ENCODE measurements around the gene COG8. TPM values are rescaled to one million over a fixed set of nuclear protein-coding genes. Genes with fewer than 3 reads are reported as not detected.
A peak's percentile ranks its signal among the peaks of the same experiment; 100 is the strongest.

COG8 gene
- 10 to 100 TPM; 29.5 to 52.0 (median 48.3) TPM for total RNA-seq

- Histone ChIP-seq H3K27ac (peak within 1 kb of the TSS; percentile 89 to 95 (median 92)), H3K9me3 (no peaks in the 10 kb centered on the region), H3K4me3 (peak within 1 kb of the TSS; percentile 67 to 91 (median 86)), H3K36me3 (peaks cover 0 to 20% (median 9%) of the 10 kb centered on the region in 4 donors), H3K27me3 (no peaks in the 10 kb centered on the region), H3K4me1 (peaks cover 17 to 28% (median 21%) of the 10 kb centered on the region in 4 donors)
- peak; percentile 72 to 86 (median 80) for TF ChIP-seq POLR2AphosphoS5 (IDR thresholded peaks at IDR 0.05)
- peak; percentile 78 to 98 (median 92) for TF ChIP-seq CTCF (IDR thresholded peaks at IDR 0.05)
- TF ChIP-seq POLR2A (IDR thresholded peaks at IDR 0.05), result peak; percentile 69
- TF ChIP-seq EP300 (IDR thresholded peaks at IDR 0.05; ENCODE audit: low read depth), result no peak
- WGBS, 2 donors (ENCODE audit: low coverage in 1 of 2), result 0% methylated on average over 21 to 73 of the region's 77 CpGs
- in situ Hi-C loops (cut with MboI; ENCODE audit: low pct_ligation_motif_present in 1 of 4, low pct_unique_long_range_greater_than_20kb in 1 of 4, low sequenced_read_pairs in 3 of 4) (no loop called here), intact Hi-C loops (cut with DNase I; ENCODE audit: low total_unique reads) (no loop called here)
- DNase-seq, result peak; percentile 96
These were observed at the start of gene COG8, which contains the start of gene NIP7 for GRCh38 chr16:69339289-69340094. Gene COG8 (minus strand): TSS chr16:69339564. CDS start chr16:69339552, 12 bp downstream. Gene NIP7 (plus strand): TSS chr16:69339772. CDS start chr16:69339830, 58 bp downstream.

- no peaks in the 10 kb centered on the region for H3K9me3 ChIP-seq
- peak overlapping the region in 2 of 4 donors; percentile 91 to 92 for H3K27ac ChIP-seq
- intact Hi-C loops (cut with DNase I; ENCODE audit: low total_unique reads), result no loop called here
- DNase-seq, result no peak
- peaks cover 0 to 24% (median 7%) of the 10 kb centered on the region in 4 donors for H3K36me3 ChIP-seq
- no peak for TF ChIP-seq POLR2AphosphoS5 (IDR thresholded peaks at IDR 0.05)
- TF ChIP-seq POLR2A (IDR thresholded peaks at IDR 0.05), result no peak
- H3K27me3 ChIP-seq, result no peaks in the 10 kb centered on the region
- in situ Hi-C loops (cut with MboI; ENCODE audit: low pct_ligation_motif_present in 1 of 4, low pct_unique_long_range_greater_than_20kb in 1 of 4, low sequenced_read_pairs in 3 of 4), result loop anchor here in 1 of 4 donors (25.0 kb wide), 1 partner anchor 326 kb away; no protein-coding TSS in a partner anchor
- no peak overlapping the region for H3K4me3 ChIP-seq
- WGBS, 2 donors (ENCODE audit: low coverage in 1 of 2), result 46 to 79% methylated on average over 1 of the region's 1 CpG
- H3K4me1 ChIP-seq, result peaks cover 9 to 21% (median 15%) of the 10 kb centered on the region in 4 donors
These were observed 47.2 kb upstream of the COG8 start for GRCh38 chr16:69386596-69386995.

GRCh38 chr16:69384974-69385373 is 45.6 kb upstream of the COG8 start:
- intact Hi-C loops (cut with DNase I; ENCODE audit: low total_unique reads), result no loop called here

GRCh38 chr16:69382421-69382820 is 43.1 kb upstream of the COG8 start:
- in situ Hi-C loops (cut with MboI; ENCODE audit: low pct_ligation_motif_present in 1 of 4, low pct_unique_long_range_greater_than_20kb in 1 of 4, low sequenced_read_pairs in 3 of 4), result loop anchor here in 1 of 4 donors (25.0 kb wide), 1 partner anchor 330 kb away; no protein-coding TSS in a partner anchor
- no peaks in the 10 kb centered on the region for H3K9me3 ChIP-seq
- no peak overlapping the region for H3K4me3 ChIP-seq
- intact Hi-C loops (cut with DNase I; ENCODE audit: low total_unique reads), result no loop called here
- WGBS, 2 donors (ENCODE audit: low coverage in 1 of 2), result 100% methylated on average over 1 to 2 of the region's 2 CpGs
- no peak overlapping the region for H3K27ac ChIP-seq
- no peaks in the 10 kb centered on the region for H3K27me3 ChIP-seq
- H3K4me1 ChIP-seq, result peaks cover 9 to 25% (median 15%) of the 10 kb centered on the region in 4 donors
- peaks cover 0 to 53% (median 21%) of the 10 kb centered on the region in 4 donors for H3K36me3 ChIP-seq
- DNase-seq, result no peak
- TF ChIP-seq POLR2AphosphoS5 (IDR thresholded peaks at IDR 0.05) (no peak), CTCF (IDR thresholded peaks at IDR 0.05) (no peak), EP300 (IDR thresholded peaks at IDR 0.05; ENCODE audit: low read depth) (no peak), POLR2A (IDR thresholded peaks at IDR 0.05) (no peak)

More at GRCh38 chr16:69384974-69385373, 45.6 kb upstream of the COG8 start:
- in situ Hi-C loops (cut with MboI; ENCODE audit: low pct_ligation_motif_present in 1 of 4, low pct_unique_long_range_greater_than_20kb in 1 of 4, low sequenced_read_pairs in 3 of 4), result loop anchor here in 1 of 4 donors (25.0 kb wide), 1 partner anchor 327 kb away; no protein-coding TSS in a partner anchor
- Histone ChIP-seq H3K4me3 (peak overlapping the region; percentile 47 to 82 (median 78)), H3K27me3 (no peaks in the 10 kb centered on the region), H3K27ac (peak overlapping the region; percentile 91 to 93 (median 92)), H3K9me3 (no peaks in the 10 kb centered on the region), H3K4me1 (peaks cover 9 to 21% (median 15%) of the 10 kb centered on the region in 4 donors), H3K36me3 (peaks cover 0 to 30% (median 11%) of the 10 kb centered on the region in 4 donors)
- 0 to 3% methylated on average over 4 to 6 of the region's 6 CpGs for WGBS, 2 donors (ENCODE audit: low coverage in 1 of 2)
- no peak for TF ChIP-seq EP300 (IDR thresholded peaks at IDR 0.05; ENCODE audit: low read depth)
- no peak for TF ChIP-seq POLR2AphosphoS5 (IDR thresholded peaks at IDR 0.05)
- TF ChIP-seq CTCF (IDR thresholded peaks at IDR 0.05), result no peak
- TF ChIP-seq POLR2A (IDR thresholded peaks at IDR 0.05), result no peak
- DNase-seq, result no peak

Measured in transverse colon (tissue), 4 donors.